Rectal smooth muscle tissue (tissue), 1 donor: ENCODE results near the gene PPP3R1.

Experiments used
- H3K27ac ChIP-seq: one replicate; pipeline ENCODE4 v1.7.0; 2013; ENCODE audit warnings: low read depth, low read length, inconsistent platforms
- H3K27me3 ChIP-seq: one replicate; pipeline ENCODE4 v1.7.0; 2013; ENCODE audit warnings: low read length; ENCODE audit not compliant: control insufficient read depth, insufficient read depth
- H3K36me3 ChIP-seq: one replicate; pipeline ENCODE4 v1.7.0; 2013; ENCODE audit warnings: low read length; ENCODE audit not compliant: control insufficient read depth, insufficient read depth
- H3K4me1 ChIP-seq: one replicate; pipeline ENCODE4 v1.7.0; 2013; ENCODE audit warnings: low read length; ENCODE audit not compliant: control insufficient read depth, insufficient read depth
- H3K4me3 ChIP-seq: one replicate; pipeline ENCODE4 v1.7.0; 2013; ENCODE audit warnings: low read length
- H3K9ac ChIP-seq: one replicate; pipeline ENCODE4 v1.7.0; 2013; ENCODE audit warnings: low read length

The PPP3R1 gene

GRCh38 chr2:68282811-68283418 is 30.6 kb upstream of the PPP3R1 start:
- H3K4me3 ChIP-seq, result no peak overlapping the region
- peaks cover 3% of the 10 kb centered on the region for H3K4me1 ChIP-seq
- H3K36me3 ChIP-seq, result no peaks in the 10 kb centered on the region
- no peak overlapping the region for H3K27ac ChIP-seq
- H3K9ac ChIP-seq, result no peak overlapping the region
- no peaks in the 10 kb centered on the region for H3K27me3 ChIP-seq

GRCh38 chr2:68280796-68281195 is 28.5 kb upstream of the PPP3R1 start:
- no peak overlapping the region for H3K27ac ChIP-seq
- H3K36me3 ChIP-seq, result no peaks in the 10 kb centered on the region
- no peak overlapping the region for H3K9ac ChIP-seq
- no peaks in the 10 kb centered on the region for H3K4me1 ChIP-seq
- H3K27me3 ChIP-seq, result no peaks in the 10 kb centered on the region
- H3K4me3 ChIP-seq, result no peak overlapping the region

- no peak overlapping the region for H3K9ac ChIP-seq
- H3K4me3 ChIP-seq, result no peak overlapping the region
- no peaks in the 10 kb centered on the region for H3K27me3 ChIP-seq
- no peaks in the 10 kb centered on the region for H3K36me3 ChIP-seq
- no peaks in the 10 kb centered on the region for H3K4me1 ChIP-seq
- no peak overlapping the region for H3K27ac ChIP-seq
Observed at GRCh38 chr2:68280348-68280747, 28.0 kb upstream of the PPP3R1 start.

- Histone ChIP-seq H3K4me1 (no peaks in the 10 kb centered on the region), H3K36me3 (no peaks in the 10 kb centered on the region), H3K27me3 (no peaks in the 10 kb centered on the region), H3K27ac (no peak overlapping the region), H3K9ac (no peak overlapping the region), H3K4me3 (no peak overlapping the region)
Observed at GRCh38 chr2:68279691-68280090, 27.4 kb upstream of the PPP3R1 start.

DNA sequence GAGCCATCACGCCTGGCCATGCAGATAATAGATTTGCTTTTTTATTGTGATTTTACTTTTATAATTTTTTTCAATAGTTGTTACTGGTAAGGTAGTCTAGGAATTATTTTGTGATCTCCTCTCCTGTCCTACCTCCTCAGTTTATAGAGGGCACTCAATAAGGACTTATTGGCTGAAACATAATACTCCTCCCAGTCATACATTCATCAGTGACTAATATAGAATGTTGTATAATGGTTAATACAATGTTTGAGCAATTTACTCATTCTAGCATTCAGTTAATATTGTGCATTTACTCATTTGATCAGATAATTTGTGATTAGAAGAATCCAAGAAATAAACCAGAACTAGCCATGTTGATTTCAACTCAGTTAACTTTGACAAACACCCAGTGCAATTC is 25.8 kb upstream of the PPP3R1 start:
- Histone ChIP-seq H3K9ac (no peak overlapping the region), H3K36me3 (no peaks in the 10 kb centered on the region), H3K4me1 (no peaks in the 10 kb centered on the region), H3K27ac (no peak overlapping the region), H3K4me3 (no peak overlapping the region), H3K27me3 (no peaks in the 10 kb centered on the region)

- no peak overlapping the region for H3K27ac ChIP-seq
Observed at GRCh38 chr2:68274022-68274421, 21.7 kb upstream of the PPP3R1 start.

GRCh38 chr2:68272246-68272994 is 20.1 kb upstream of the PPP3R1 start:
- no peak overlapping the region for H3K27ac ChIP-seq
- H3K4me3 ChIP-seq, result no peak overlapping the region
- no peak overlapping the region for H3K9ac ChIP-seq
- H3K27me3 ChIP-seq, result no peaks in the 10 kb centered on the region
- H3K4me1 ChIP-seq, result no peaks in the 10 kb centered on the region
- H3K36me3 ChIP-seq, result no peaks in the 10 kb centered on the region

More at GRCh38 chr2:68274022-68274421, 21.7 kb upstream of the PPP3R1 start:
- Histone ChIP-seq H3K36me3 (no peaks in the 10 kb centered on the region), H3K4me1 (no peaks in the 10 kb centered on the region), H3K27me3 (no peaks in the 10 kb centered on the region), H3K9ac (no peak overlapping the region), H3K4me3 (no peak overlapping the region)

DNA sequence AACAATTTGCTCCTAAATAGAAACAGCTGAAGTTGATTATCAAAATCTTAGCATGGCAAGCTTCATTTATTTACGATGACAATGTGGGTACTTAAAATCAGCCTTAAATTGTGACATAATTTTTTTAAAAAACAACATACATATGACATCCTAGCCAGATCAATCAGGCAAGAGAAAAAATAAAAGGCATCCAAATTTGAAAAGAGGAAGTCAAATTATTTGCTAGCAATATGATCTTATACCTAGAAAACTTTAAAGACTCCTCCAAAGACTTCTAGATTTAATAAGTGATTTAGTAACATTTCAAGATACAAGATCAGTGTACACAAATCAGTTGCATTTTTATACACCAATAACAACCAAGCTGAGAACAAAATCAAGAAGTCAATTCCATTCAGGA is 14.3 kb upstream of the PPP3R1 start:
- H3K4me3 ChIP-seq, result no peak overlapping the region
- no peaks in the 10 kb centered on the region for H3K4me1 ChIP-seq

DNA sequence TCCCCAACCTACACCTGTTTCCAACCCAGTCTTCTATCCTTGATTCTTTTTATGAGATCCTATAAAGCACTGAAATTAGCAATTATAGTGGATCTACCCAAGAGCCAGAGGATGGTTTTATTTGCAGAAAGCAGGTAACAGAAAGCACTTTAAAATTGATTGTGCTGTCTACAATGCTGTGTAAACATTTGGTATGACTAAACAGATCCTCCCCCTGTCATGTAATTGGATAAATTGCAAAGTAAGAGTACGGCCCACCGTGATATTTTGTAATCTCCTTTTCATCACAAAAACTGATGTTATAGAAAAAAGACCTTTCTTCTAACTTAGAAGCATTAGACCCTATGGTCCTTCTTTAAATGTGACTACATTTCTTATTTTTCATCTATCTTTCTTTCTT is 11.3 kb upstream of the PPP3R1 start:
- Histone ChIP-seq H3K4me1 (no peaks in the 10 kb centered on the region), H3K36me3 (no peaks in the 10 kb centered on the region), H3K4me3 (no peak overlapping the region), H3K9ac (no peak overlapping the region), H3K27ac (no peak overlapping the region), H3K27me3 (no peaks in the 10 kb centered on the region)

More for the DNA sequence above, 14.3 kb upstream of the PPP3R1 start:
- Histone ChIP-seq H3K36me3 (no peaks in the 10 kb centered on the region), H3K27ac (no peak overlapping the region), H3K27me3 (no peaks in the 10 kb centered on the region), H3K9ac (no peak overlapping the region)

DNA sequence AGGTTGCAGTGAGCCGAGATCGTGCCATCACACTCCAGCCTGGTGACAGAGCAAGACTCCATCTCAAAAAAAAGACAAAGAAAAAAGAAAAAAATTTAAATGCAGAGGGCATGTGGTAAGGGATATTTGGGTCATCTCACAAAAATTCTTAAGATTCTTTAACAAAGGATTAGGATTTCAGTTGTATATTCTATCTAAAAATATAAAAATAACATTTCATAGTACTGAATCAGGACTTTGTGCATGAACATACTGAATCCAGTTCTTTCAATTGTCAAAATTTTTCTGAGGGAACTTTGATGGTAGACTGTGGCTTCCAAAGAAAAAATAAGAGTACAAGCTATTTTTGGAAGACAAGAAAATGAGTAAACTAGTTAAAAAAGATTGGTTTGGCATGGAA is 6.5 kb upstream of the PPP3R1 start:
- Histone ChIP-seq H3K4me3 (no peak overlapping the region), H3K27ac (no peak overlapping the region), H3K27me3 (no peaks in the 10 kb centered on the region), H3K4me1 (no peaks in the 10 kb centered on the region), H3K9ac (no peak overlapping the region), H3K36me3 (no peaks in the 10 kb centered on the region)

- no peaks in the 10 kb centered on the region for H3K36me3 ChIP-seq
- H3K9ac ChIP-seq, result no peak overlapping the region
- no peak overlapping the region for H3K27ac ChIP-seq
- no peaks in the 10 kb centered on the region for H3K4me1 ChIP-seq
- no peak overlapping the region for H3K4me3 ChIP-seq
- no peaks in the 10 kb centered on the region for H3K27me3 ChIP-seq
Observed at GRCh38 chr2:68256093-68256450, 3.7 kb upstream of the PPP3R1 start.

- peak overlapping the region; percentile 95 for H3K27ac ChIP-seq
Observed at GRCh38 chr2:68253219-68254068, 1.1 kb upstream of the PPP3R1 start.

More at GRCh38 chr2:68253219-68254068, 1.1 kb upstream of the PPP3R1 start:
- Histone ChIP-seq H3K9ac (peak overlapping the region; percentile 100), H3K4me3 (peak overlapping the region; percentile 100), H3K27me3 (no peaks in the 10 kb centered on the region), H3K36me3 (no peaks in the 10 kb centered on the region), H3K4me1 (peaks cover 17% of the 10 kb centered on the region)
